A549 treated with RU486 at 1 μM for 4 hours (cell line): ENCODE results near the gene WNK1. TPM values are rescaled to one million over a fixed set of nuclear protein-coding genes. Genes with fewer than 3 reads are reported as not detected.

Experiments used
- total RNA-seq: library from RNA; stranded (reverse); fragments of 200-300 nt; extraction: Qiagen RNA extraction; gene quantifications from 5 replicates; pipeline ENCODE4 v1.2.3, GENCODE V29; 2022; ENCODE audit warnings: low read depth

WNK1 gene
- total RNA-seq = 66.1 to 86.8 TPM (median 78.6 TPM) in 5 replicates

GRCh38 chr12:751999-752694 lies at the start of gene WNK1:
TSS of gene WNK1 (plus strand) at chr12:752579. CDS start at chr12:753566, 987 bp downstream.

GRCh38 chr12:949453-950191 lies 197.2 kb downstream of the WNK1 start, which contains the start of gene RAD52:
TSS of gene RAD52 (minus strand) at chr12:949694. CDS start at chr12:933058, 16,636 bp downstream.

Other genes starting within 250 kb of the WNK1 start
- 0.37 to 0.69 TPM (median 0.49 TPM) in 5 replicates for gene NINJ2, start 89.1 kb upstream of the WNK1 start, total RNA-seq
- gene RAD52, start 197.1 kb downstream of the WNK1 start, total RNA-seq = 6.3 to 11.2 TPM (median 10.1 TPM) in 5 replicates
- gene ERC1, start 238.6 kb downstream of the WNK1 start, total RNA-seq = 9.7 to 16.4 TPM (median 14.5 TPM) in 5 replicates